Measurements from ENCODE around the gene SLC25A24.
"Not testable (repeated sequence)": the region's sequence is repeated elsewhere in the genome, so short reads cannot be mapped to it uniquely, and the experiment has no call there.

The SLC25A24 gene

DNA sequence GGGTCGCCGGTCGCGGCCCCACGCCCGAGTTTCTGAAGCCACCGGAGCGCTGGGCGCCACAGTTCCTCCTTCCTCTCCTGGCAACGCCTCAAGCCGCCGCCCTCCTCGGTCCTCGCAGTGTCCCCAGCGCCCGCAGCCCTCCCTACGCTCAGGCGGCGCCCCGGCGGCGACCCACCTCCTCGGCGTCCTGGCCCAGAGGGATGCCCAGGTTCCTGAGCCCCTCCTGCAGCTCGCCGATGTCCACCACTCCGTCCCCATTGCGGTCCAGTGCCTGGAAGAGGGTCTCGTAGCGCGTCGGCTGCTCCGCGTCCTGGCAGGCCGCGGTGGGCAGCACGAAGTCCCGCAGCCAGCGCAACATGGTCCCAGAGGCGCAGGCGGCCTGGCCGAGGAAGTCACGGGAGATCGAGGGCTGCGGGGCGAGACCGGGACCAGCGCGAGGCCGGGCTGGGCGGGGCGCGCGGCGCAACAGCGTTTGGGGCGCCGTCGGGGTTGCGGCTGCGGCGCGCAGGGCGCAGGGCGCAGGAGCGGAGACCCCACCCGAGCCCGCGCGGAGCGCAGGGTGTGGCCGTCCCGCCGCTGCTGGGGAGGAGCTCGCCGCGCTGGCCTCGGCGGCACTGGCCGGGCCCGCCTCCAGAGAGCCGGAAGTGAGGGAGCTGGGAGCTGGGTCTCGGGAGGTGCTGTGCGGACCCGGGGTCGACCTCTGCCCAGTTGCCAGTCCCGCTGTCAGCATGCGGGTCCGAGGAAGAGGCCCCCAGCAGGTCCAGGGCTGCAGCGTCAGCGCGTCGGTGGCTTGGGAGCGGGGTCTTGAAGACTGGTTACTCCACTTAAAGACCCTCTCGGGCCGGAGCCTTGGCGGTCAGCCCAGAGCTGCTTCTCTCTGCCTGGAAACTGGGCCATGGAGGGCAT lies at the start of gene SLC25A24:
SLC25A24 (minus strand) TSS at position 563 of the 906 bp plus-strand sequence; CDS start at position 358, 205 bp downstream.
- H3K27ac Mint-ChIP-seq = peak within 1 kb of the TSS; percentile 89
- peaks cover 6% of the 10 kb centered on the region for H3K36me3 Mint-ChIP-seq
- DNase-seq (ENCODE audit: low spot score in 2 of 2) (peak; percentile 58 to 73), ATAC-seq (ENCODE audit: low read depth) (peak; percentile 87)
- no peaks in the 10 kb centered on the region for H3K9me3 Mint-ChIP-seq
- H3K27me3 Mint-ChIP-seq = no peaks in the 10 kb centered on the region
- peaks cover 34% of the 10 kb centered on the region for H3K4me1 Mint-ChIP-seq
- H3K4me3 Mint-ChIP-seq = peak within 1 kb of the TSS; percentile 94

DNA sequence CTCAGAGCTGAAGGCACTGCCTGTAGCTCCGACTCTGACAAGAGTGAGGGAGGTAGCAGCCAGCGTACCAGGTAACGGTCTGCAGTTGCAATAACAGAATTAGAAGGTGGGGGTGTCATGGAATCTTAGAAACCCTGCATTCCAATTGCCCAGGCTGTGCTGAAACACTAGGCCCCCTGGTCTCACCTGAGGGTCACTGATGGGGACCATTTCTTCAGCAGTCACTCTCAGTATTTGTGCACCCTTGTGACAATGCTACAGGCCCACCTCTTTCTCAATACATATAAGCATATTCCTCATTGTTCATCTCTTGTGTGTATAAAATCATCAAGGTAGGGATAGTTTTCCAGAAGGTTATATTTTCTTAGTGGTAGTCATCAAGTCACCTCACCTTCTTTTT lies 43.8 kb upstream of the SLC25A24 start, which contains the start of gene NBPF4:
NBPF4 (minus strand) TSS at position 101 of the 400 bp plus-strand sequence. CDS start 315 bp downstream, outside the sequence.
- H3K9me3 Mint-ChIP-seq; H3K4me3 Mint-ChIP-seq; ATAC-seq (ENCODE audit: low read depth); H3K27me3 Mint-ChIP-seq; H3K4me1 Mint-ChIP-seq; H3K36me3 Mint-ChIP-seq; H3K27ac Mint-ChIP-seq; DNase-seq (ENCODE audit: low spot score in 2 of 2): not testable (repeated sequence)

DNA sequence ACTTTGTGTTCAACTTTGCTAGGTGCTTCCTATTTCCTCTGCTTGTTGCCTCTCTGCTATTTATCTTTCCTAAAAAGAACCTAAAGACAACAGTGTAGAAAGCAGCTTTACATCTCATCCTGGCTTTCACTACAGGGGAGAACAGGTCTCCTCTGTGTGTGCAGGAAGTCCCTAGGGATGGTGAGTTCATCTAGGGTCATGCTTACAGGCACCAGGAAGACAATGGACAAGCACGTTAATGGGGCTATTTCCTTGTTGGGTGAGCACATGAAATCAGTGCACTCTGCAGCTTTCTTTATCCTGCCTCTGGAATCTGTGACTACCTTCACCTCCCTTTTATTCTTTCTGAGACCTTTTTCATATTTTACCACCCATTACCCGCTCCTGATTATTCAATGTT lies 39.3 kb upstream of the SLC25A24 start:
- ATAC-seq (ENCODE audit: low read depth); DNase-seq (ENCODE audit: low spot score in 2 of 2); H3K27me3 Mint-ChIP-seq; H3K36me3 Mint-ChIP-seq; H3K4me1 Mint-ChIP-seq; H3K4me3 Mint-ChIP-seq; H3K9me3 Mint-ChIP-seq; H3K27ac Mint-ChIP-seq: not testable (repeated sequence)

DNA sequence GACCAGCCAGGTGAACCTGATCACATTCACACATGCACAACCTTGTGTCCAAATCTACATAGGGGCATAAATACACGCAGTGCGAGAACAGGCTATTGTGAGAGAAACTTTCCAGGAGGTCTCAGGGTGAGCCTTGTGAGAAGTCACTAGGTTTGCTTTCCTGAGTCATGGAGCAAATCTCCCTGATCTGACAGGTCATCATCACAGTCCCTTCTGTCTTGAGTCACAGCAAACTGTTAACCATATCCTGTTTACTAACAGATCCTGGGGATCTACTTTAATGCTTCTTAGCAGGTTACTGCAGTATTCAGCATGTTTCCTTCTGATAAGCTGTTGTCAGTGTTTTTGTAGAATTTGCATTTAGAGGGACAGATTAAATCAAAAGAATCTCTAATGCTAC lies 35.2 kb upstream of the SLC25A24 start:
- not testable (repeated sequence) for H3K27me3 Mint-ChIP-seq; H3K36me3 Mint-ChIP-seq; ATAC-seq (ENCODE audit: low read depth); DNase-seq (ENCODE audit: low spot score in 2 of 2); H3K4me1 Mint-ChIP-seq; H3K4me3 Mint-ChIP-seq; H3K27ac Mint-ChIP-seq; H3K9me3 Mint-ChIP-seq

DNA sequence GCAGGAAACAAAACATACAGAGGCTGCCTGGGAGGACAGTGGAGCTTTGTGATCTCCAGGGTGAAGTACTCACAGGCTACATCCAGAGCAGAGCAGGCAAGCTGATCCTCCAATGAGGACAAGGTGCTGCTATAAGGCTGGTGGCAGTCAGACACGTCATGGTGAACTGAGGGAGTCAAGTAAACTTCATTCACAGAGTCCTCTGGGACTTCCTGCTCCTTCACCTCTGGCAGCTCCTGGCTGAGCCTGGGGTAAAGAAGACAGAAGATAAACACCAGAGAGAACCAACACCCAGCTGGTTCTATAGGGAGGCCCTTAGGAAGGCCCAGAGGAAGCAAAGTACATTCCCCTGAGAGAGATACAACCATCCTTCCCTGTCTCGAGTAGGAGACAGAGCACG lies 32.0 kb upstream of the SLC25A24 start:
- not testable (repeated sequence) for H3K4me1 Mint-ChIP-seq; H3K36me3 Mint-ChIP-seq; H3K27me3 Mint-ChIP-seq; H3K4me3 Mint-ChIP-seq; DNase-seq (ENCODE audit: low spot score in 2 of 2); ATAC-seq (ENCODE audit: low read depth); H3K27ac Mint-ChIP-seq; H3K9me3 Mint-ChIP-seq

DNA sequence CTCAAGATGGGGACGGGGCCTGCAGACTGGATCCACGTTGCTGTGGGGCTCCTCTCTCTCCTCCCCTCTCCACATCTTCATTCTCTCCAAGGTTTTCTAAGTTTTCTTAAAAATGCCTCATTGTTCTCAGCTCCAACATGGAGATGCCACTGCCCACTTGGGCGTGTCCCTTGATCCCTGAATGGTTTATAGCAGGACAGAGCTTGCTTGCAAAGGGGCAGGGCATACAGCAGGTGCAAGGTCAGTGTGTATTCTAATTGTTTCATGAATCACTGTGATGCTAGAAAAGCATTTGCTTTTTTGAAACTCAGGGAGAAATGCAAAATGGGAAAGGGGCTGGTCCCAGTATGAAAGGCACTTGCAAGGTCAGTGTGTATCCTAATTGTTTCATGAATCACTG lies 29.8 kb upstream of the SLC25A24 start:
- ATAC-seq (ENCODE audit: low read depth); H3K4me3 Mint-ChIP-seq; H3K36me3 Mint-ChIP-seq; H3K27ac Mint-ChIP-seq; DNase-seq (ENCODE audit: low spot score in 2 of 2); H3K27me3 Mint-ChIP-seq; H3K9me3 Mint-ChIP-seq; H3K4me1 Mint-ChIP-seq: not testable (repeated sequence)

DNA sequence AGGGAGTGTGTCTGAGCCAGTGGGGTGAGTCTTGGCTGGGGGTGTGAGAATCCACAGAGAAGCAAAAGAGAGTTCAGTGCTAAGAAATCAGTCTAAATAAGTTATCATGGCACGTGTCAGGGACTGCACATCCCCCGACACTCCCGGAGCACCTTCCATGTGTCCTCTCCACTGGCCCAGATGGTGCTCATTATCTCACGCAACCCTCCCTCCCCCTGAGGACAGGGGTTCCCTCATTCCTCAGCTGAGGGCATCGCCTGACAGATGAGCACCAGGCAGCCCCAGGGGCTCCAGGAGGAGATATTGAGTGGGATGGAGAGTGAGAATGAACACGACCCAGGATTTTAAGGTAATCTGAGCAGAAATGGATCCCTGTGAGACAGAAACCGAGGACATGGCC lies 27.6 kb upstream of the SLC25A24 start:
- not testable (repeated sequence) for H3K27ac Mint-ChIP-seq; H3K4me1 Mint-ChIP-seq; H3K36me3 Mint-ChIP-seq; DNase-seq (ENCODE audit: low spot score in 2 of 2); H3K4me3 Mint-ChIP-seq; H3K27me3 Mint-ChIP-seq; H3K9me3 Mint-ChIP-seq; ATAC-seq (ENCODE audit: low read depth)

DNA sequence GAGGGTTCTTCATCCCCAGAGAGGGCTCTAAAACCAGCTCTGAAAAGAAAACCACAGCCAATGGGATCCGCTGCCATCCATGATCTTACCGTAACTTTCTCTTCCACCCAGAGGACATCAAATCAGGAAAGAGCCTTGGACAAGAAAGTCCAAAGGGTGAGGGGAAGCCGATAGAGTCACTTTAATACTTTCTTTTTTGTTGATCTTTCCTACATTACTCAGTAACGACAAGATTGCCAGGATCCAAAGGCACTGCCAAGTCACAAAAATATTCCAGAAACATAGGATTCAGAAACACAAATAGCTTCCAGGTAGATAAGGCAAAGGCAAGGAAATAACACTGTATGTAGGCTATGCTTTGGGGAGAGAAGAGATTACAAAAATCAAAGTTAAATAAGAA lies 26.7 kb upstream of the SLC25A24 start:
- not testable (repeated sequence) for H3K9me3 Mint-ChIP-seq; H3K4me3 Mint-ChIP-seq; DNase-seq (ENCODE audit: low spot score in 2 of 2); H3K4me1 Mint-ChIP-seq; ATAC-seq (ENCODE audit: low read depth); H3K36me3 Mint-ChIP-seq; H3K27me3 Mint-ChIP-seq; H3K27ac Mint-ChIP-seq

DNA sequence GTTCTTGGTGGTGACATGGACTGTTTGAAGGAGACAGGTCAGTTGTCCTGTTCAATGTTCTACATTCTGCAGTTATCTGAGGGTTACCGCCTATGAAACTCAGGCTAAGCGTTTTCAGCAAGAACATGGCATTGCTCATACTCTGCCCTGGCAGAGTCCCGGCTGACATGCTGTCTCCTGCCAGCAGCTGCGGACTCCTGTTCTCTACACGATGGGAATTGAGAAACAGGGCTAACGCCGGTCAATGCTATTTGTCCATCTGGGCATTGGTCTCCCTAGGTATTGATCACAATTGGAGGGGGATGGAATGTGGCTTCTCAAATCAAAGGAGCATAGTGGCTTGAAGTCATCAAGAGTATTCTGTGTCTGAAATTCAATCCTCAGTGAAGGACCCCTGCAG lies 23.1 kb upstream of the SLC25A24 start:
- H3K36me3 Mint-ChIP-seq; DNase-seq (ENCODE audit: low spot score in 2 of 2); H3K9me3 Mint-ChIP-seq; ATAC-seq (ENCODE audit: low read depth); H3K4me3 Mint-ChIP-seq; H3K27me3 Mint-ChIP-seq; H3K27ac Mint-ChIP-seq; H3K4me1 Mint-ChIP-seq: not testable (repeated sequence)

DNA sequence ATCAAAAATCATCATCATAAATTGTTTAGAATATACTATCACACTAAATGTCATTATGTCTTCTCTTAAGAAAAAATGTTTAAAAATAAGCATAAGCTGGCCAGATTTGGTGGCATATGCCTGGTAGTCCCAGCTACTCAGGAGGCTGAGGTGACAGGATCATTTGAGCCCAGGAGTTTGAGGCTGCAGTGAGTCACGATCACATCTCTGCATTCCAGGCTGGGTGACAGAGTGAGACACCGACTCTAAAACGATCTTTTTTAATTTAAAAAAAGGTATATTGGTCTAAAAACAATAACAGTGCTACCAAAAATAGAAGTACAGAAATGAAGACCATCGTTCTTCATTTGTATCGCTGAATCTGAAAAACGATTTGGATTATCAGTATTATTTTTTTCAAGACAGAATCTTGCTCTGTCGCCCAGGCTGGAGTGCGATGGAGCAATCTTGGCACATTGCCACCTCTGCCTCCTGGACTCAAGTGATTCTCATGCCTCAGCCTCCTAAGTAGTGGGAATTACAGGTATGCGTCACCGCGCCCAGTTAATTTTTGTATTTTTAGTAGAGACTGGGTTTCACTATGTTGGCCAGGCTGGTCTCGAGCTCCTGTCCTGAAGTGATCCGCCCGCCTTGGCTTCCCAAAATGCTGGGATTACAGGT lies 17.5 kb upstream of the SLC25A24 start:
- H3K4me3 Mint-ChIP-seq; H3K36me3 Mint-ChIP-seq; H3K4me1 Mint-ChIP-seq; H3K27ac Mint-ChIP-seq; ATAC-seq (ENCODE audit: low read depth); DNase-seq (ENCODE audit: low spot score in 2 of 2); H3K27me3 Mint-ChIP-seq; H3K9me3 Mint-ChIP-seq: not testable (repeated sequence)

DNA sequence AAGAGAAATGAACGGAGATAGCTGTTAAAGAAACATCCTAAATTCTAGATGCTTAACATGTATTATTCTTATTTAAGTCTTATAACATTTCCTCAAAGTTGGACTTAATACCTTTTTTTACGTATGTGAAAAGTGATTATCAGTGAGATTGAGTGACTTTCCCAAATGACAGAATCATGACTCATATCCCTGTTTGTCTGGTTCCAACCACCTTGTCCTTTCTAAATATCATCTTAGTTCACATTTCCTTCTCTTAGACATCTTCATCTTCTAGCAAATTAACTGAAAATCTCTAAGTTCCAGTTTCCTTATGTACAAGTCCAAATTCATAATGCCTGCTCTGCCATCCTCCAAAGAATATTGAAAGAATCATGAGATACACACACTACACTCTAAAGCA lies 16.9 kb upstream of the SLC25A24 start:
- H3K27ac Mint-ChIP-seq; H3K9me3 Mint-ChIP-seq; H3K27me3 Mint-ChIP-seq; H3K4me1 Mint-ChIP-seq; H3K36me3 Mint-ChIP-seq; H3K4me3 Mint-ChIP-seq; ATAC-seq (ENCODE audit: low read depth); DNase-seq (ENCODE audit: low spot score in 2 of 2): not testable (repeated sequence)

DNA sequence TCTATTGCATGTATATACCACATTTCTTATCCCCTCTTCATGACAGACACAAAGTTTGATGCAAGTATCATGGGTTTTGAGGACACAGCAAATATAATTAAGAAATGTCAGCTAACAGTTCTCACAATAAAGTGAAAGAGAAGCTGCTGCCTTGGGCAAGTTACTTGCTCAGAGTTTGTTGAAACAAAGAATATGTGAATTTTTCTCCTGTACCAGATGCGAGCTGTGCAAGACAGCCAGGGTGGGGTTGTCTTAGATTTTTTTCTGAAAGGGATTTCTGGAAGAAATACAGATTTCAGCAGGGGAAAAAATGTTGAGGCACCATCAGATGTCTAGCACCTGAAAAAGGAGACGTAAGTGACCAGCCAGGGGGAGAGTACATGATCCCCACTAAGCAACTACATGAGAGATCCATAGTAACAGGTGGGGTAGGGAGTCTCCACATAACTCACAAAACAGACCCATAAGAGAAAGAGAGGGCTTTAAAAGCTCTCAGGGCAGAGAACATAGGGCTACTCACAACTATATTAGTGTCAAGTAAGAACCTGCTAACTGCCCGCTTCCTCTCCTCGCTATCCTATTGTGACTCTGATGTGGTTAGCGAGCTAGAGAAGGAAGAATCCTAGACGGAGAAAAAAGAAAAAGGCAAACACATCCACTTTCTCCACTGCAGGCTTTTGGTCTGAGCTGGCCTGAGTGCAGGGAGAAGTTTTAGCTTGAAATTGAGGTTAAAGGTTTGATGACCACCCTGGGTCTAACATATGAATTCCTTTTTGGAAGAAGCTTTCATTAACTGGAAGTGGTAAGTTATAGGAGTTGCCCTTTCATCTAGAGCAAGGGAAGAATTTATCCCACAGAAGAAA lies 16.1 kb upstream of the SLC25A24 start:
- H3K4me1 Mint-ChIP-seq; ATAC-seq (ENCODE audit: low read depth); H3K27me3 Mint-ChIP-seq; H3K27ac Mint-ChIP-seq; H3K4me3 Mint-ChIP-seq; H3K9me3 Mint-ChIP-seq; H3K36me3 Mint-ChIP-seq; DNase-seq (ENCODE audit: low spot score in 2 of 2): not testable (repeated sequence)

DNA sequence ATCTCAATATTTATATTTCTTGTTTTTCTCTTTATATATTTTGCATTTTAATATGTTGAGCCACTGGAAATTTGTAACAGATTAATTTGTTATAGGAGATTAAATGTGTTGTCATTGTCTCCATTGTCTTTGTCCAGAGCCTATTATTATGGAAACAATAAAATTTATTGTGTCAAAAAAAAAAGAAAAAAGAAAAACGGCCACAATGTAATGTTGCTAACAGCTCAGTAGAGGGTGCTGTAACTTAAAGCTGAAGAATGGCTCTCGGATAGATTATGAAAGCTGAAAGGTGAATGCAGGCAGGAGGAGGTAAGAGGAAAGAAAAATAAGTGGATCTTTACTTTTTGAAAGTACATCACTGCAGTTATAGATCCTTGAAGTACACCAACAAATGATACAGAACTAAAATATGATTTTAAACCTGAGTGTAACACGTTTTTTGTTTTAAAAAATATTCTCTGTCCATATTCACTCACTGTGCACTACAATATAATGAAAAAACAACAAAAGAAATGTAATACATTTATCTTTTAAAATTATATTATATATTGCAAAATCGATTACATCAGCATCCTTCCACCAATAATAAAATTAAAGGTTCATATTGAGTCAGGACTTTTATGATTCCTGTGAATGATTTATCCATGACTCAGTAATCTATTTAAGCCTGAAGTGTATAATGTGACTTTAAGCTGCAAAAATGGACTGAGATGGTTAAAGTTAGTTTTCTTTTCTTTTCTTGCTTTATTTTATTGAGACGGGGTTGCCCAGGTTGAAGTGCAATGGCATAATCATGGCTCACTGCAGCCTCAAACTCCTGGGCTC lies 14.7 kb upstream of the SLC25A24 start:
- not testable (repeated sequence) for H3K4me1 Mint-ChIP-seq; DNase-seq (ENCODE audit: low spot score in 2 of 2); H3K4me3 Mint-ChIP-seq; H3K9me3 Mint-ChIP-seq; H3K36me3 Mint-ChIP-seq; H3K27ac Mint-ChIP-seq; H3K27me3 Mint-ChIP-seq
- peak; percentile 62 for ATAC-seq (ENCODE audit: low read depth)

All from memory B cell (primary cell).